CD4-positive, alpha-beta T cell treated with Interleukin-6 for 4 hours (primary cell): Measurements from ENCODE around the gene SRGAP2B.
"Not testable (repeated sequence)": the region's sequence is repeated elsewhere in the genome, so short reads cannot be mapped to it uniquely, and the experiment has no call there.

Experiments
- DNase-seq: peaks from one replicate; pipeline ENCODE4 v3.0.0-alpha.2; 2020; ENCODE audit warnings: mixed read lengths

Gene SRGAP2B

GRCh38 chr1:144992915-144993314 lies 102.2 kb downstream of the SRGAP2B start:
- not testable (repeated sequence) for DNase-seq

- not testable (repeated sequence) for DNase-seq
Observed at GRCh38 chr1:144990611-144991010, 104.5 kb downstream of the SRGAP2B start.

GRCh38 chr1:144987131-144987530 lies 108.0 kb downstream of the SRGAP2B start:
- not testable (repeated sequence) for DNase-seq

- not testable (repeated sequence) for DNase-seq
Observed at GRCh38 chr1:144986171-144986860, 108.8 kb downstream of the SRGAP2B start.

- DNase-seq = not testable (repeated sequence)
Observed at GRCh38 chr1:144985550-144986170, 109.5 kb downstream of the SRGAP2B start.

- DNase-seq = not testable (repeated sequence)
Observed at GRCh38 chr1:144982802-144983525, 112.2 kb downstream of the SRGAP2B start.

- DNase-seq = not testable (repeated sequence)
Observed at GRCh38 chr1:144981157-144981556, 114.0 kb downstream of the SRGAP2B start.

GRCh38 chr1:144979960-144980595 lies 115.0 kb downstream of the SRGAP2B start:
- DNase-seq = not testable (repeated sequence)

- not testable (repeated sequence) for DNase-seq
Observed at GRCh38 chr1:144977856-144978255, 117.3 kb downstream of the SRGAP2B start.

GRCh38 chr1:144971936-144972335 lies 123.2 kb downstream of the SRGAP2B start:
- DNase-seq = not testable (repeated sequence)

- not testable (repeated sequence) for DNase-seq
Observed at GRCh38 chr1:144966488-144966887, 128.6 kb downstream of the SRGAP2B start.

- not testable (repeated sequence) for DNase-seq
Observed at GRCh38 chr1:144964765-144965164, 130.4 kb downstream of the SRGAP2B start.

- DNase-seq = not testable (repeated sequence)
Observed at GRCh38 chr1:144964186-144964585, 130.9 kb downstream of the SRGAP2B start.

GRCh38 chr1:144963571-144963970 lies 131.6 kb downstream of the SRGAP2B start:
- DNase-seq = not testable (repeated sequence)

- not testable (repeated sequence) for DNase-seq
Observed at GRCh38 chr1:144961604-144962583, 133.2 kb downstream of the SRGAP2B start.

- DNase-seq = not testable (repeated sequence)
Observed at GRCh38 chr1:144960929-144961488, 134.1 kb downstream of the SRGAP2B start.

- DNase-seq = not testable (repeated sequence)
Observed at GRCh38 chr1:144948390-144948789, 146.7 kb downstream of the SRGAP2B start.

- DNase-seq = not testable (repeated sequence)
Observed at GRCh38 chr1:144947495-144947894, 147.6 kb downstream of the SRGAP2B start.

GRCh38 chr1:144946525-144947480 lies 148.3 kb downstream of the SRGAP2B start:
- not testable (repeated sequence) for DNase-seq

- DNase-seq = not testable (repeated sequence)
Observed at GRCh38 chr1:144941710-144942109, 153.4 kb downstream of the SRGAP2B start.
